Upper lobe of left lung (tissue), 4 donors: Measurements from ENCODE around the gene KAT7.
A peak's percentile ranks its signal among the peaks of the same experiment; 100 is the strongest.

Experiments
- EP300 ChIP-seq, 4 donors: sonication (generic); formaldehyde crosslinking; IDR thresholded peaks; one replicate each; pipeline ENCODE4 v1.5.1; 2017; ENCODE audit warnings: antibody characterized with exemption in 4 of 4, control low read depth in 2 of 4
- POLR2AphosphoS5 ChIP-seq, 2 donors: sonication (generic); formaldehyde crosslinking; IDR thresholded peaks; one replicate each; pipeline ENCODE4 v1.5.1; 2017; ENCODE audit warnings: antibody characterized with exemption in 2 of 2
- TF ChIP-seq, protein P1 (sequence below), 6 experiments: fragments of 450-650 bp in 4 of 6; fragments of 200-600 bp in 2 of 6; sonication (generic) in 2 of 6; IDR thresholded peaks; one replicate each; pipeline ENCODE4 v1.5.1; 2016 to 2019; ENCODE audit warnings: antibody characterized with exemption in 6 of 6

DNA sequence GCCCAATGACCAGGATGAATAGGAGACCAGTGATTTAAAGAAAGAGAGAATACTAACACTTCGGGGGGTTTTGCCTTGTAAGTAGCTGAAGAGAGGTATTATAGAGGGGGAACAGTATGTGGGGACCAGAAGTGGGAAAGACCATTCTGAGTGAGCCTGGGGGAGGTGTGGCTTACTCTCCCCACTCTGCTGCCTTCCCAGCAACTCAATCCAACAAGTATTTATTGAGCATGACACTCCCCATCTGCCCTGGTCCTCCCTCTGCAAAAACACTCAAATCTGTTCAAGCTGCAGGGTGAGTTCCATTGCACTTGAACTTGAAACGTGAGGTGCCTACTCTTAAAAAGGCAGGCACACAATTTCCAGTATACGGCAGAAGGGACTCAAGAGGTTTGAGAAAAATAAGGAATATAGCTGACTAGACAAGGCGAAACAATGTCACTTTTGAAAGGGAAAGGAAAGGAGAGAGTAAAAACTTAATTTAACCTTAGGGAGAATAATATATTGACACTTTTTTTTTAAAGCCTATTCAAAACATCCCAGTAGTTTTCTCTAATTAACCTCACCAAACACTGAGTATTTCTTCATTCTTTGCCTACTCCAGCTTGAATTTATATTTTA lies 32.7 kb upstream of the KAT7 start:
- TF ChIP-seq POLR2AphosphoS5 (IDR thresholded peaks at IDR 0.05): no peak
- TF ChIP-seq, protein P1, sequence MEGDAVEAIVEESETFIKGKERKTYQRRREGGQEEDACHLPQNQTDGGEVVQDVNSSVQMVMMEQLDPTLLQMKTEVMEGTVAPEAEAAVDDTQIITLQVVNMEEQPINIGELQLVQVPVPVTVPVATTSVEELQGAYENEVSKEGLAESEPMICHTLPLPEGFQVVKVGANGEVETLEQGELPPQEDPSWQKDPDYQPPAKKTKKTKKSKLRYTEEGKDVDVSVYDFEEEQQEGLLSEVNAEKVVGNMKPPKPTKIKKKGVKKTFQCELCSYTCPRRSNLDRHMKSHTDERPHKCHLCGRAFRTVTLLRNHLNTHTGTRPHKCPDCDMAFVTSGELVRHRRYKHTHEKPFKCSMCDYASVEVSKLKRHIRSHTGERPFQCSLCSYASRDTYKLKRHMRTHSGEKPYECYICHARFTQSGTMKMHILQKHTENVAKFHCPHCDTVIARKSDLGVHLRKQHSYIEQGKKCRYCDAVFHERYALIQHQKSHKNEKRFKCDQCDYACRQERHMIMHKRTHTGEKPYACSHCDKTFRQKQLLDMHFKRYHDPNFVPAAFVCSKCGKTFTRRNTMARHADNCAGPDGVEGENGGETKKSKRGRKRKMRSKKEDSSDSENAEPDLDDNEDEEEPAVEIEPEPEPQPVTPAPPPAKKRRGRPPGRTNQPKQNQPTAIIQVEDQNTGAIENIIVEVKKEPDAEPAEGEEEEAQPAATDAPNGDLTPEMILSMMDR (IDR thresholded peaks at IDR 0.05): no peak
- peak in 1 of 4 donors; percentile 16 for TF ChIP-seq EP300 (IDR thresholded peaks at IDR 0.05)
